ENCODE measurements around the gene ARHGEF7.

- TF ChIP-seq GATA2 (IDR thresholded peaks at IDR 0.05; ENCODE audit: low read depth, low read length) (no peak), GATA3 (IDR thresholded peaks at IDR 0.05; ENCODE audit: low read depth, low read length) (no peak)
These were observed 187.1 kb downstream of the ARHGEF7 start for GRCh38 chr13:111302045-111302726.

All from SH-SY5Y (cell line).